Vagina (tissue), 2 donors: ENCODE data around the gene KCNMB4.

Experiments
- POLR2A ChIP-seq, 2 donors: fragments of 450-650 bp; IDR thresholded peaks; one replicate each; pipeline ENCODE4 v1.6.1; 2017; ENCODE audit warnings: antibody characterized with exemption in 2 of 2, mild to moderate bottlenecking in 2 of 2, moderate library complexity in 2 of 2
- TF ChIP-seq, protein P1 (sequence below), 3 experiments: fragments of 450-650 bp in 2 of 3; fragments of 200-600 bp in 1 of 3; sonication (generic) in 1 of 3; IDR thresholded peaks; one replicate each; pipeline ENCODE4 v1.5.1; 2017 to 2019; ENCODE audit warnings: antibody characterized with exemption in 3 of 3, mild to moderate bottlenecking in 2 of 3, moderate library complexity in 2 of 3

DNA sequence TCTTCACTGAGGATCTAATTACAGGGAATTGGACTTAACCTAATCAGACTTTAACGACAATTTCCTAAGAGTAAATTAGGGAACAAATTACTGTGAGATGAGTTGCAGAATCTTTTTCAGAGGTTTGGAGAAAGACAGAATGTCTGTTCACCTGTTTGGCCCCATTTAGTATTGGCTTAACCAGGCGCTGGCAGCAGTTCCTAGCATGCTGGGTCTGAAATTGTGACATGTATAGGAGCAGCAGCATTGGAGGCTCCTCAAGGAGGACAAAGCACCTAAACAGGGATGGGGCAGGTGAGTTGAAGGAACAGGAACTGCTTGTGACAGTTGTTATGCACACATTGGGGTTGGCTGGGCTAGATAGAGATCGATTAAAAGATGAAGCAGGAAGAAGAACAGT, 51.0 kb downstream of the KCNMB4 start:
- TF ChIP-seq, protein P1, sequence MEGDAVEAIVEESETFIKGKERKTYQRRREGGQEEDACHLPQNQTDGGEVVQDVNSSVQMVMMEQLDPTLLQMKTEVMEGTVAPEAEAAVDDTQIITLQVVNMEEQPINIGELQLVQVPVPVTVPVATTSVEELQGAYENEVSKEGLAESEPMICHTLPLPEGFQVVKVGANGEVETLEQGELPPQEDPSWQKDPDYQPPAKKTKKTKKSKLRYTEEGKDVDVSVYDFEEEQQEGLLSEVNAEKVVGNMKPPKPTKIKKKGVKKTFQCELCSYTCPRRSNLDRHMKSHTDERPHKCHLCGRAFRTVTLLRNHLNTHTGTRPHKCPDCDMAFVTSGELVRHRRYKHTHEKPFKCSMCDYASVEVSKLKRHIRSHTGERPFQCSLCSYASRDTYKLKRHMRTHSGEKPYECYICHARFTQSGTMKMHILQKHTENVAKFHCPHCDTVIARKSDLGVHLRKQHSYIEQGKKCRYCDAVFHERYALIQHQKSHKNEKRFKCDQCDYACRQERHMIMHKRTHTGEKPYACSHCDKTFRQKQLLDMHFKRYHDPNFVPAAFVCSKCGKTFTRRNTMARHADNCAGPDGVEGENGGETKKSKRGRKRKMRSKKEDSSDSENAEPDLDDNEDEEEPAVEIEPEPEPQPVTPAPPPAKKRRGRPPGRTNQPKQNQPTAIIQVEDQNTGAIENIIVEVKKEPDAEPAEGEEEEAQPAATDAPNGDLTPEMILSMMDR (IDR thresholded peaks at IDR 0.05), result no peak
- TF ChIP-seq POLR2A (IDR thresholded peaks at IDR 0.05), result no peak
